Naive thymus-derived CD8-positive, alpha-beta T cell (primary cell): ENCODE data around the gene CYBB. TPM values are rescaled to one million over a fixed set of nuclear protein-coding genes. Genes with fewer than 3 reads are reported as not detected.
"Not testable (repeated sequence)": the region's sequence is repeated elsewhere in the genome, so short reads cannot be mapped to it uniquely, and the experiment has no call there.

Source experiments
- ATAC-seq, 2 donors: fragments of 150-1000 bp; cut with Tn5 transposase in 1 of 2; sonication (Bioruptor Pico), chemical (Tn5 transposase) in 1 of 2; 1 replicate in 1 of 2; 2 replicates in 1 of 2; pipeline ENCODE4 v1.10.0; 2021; ENCODE audit warnings: mild to moderate bottlenecking in 2 of 2, moderate library complexity in 2 of 2
- POLR2A ChIA-PET: fragments of 350-600 bp; sonication (Branson Sonifier 250); formaldehyde crosslinking; loops from one replicate; lab custom pipeline; 2021; ENCODE audit warnings: antibody characterized with exemption; lab: Charles Lee
- DNase-seq, 10 donors: peaks; one replicate each; pipeline versions ENCODE4 v3.0.0 to v3.0.0-alpha.2; 2020 to 2022
- H3K27ac Mint-ChIP-seq, 10 donors: one replicate each; pipeline ENCODE4 v1.8.0; 2020 to 2022; ENCODE audit warnings: mild to moderate bottlenecking in 10 of 10, mixed read lengths in 10 of 10, moderate library complexity in 4 of 10, inconsistent platforms in 1 of 10
- H3K27me3 Mint-ChIP-seq, 5 donors: one replicate each; pipeline ENCODE4 v1.8.0; 2021 to 2022; ENCODE audit warnings: mixed read lengths in 5 of 5
- H3K36me3 Mint-ChIP-seq, 3 donors: one replicate each; pipeline ENCODE4 v1.8.0; 2020 to 2022; ENCODE audit warnings: mixed read lengths in 3 of 3, mild to moderate bottlenecking in 2 of 3, inconsistent platforms in 1 of 3
- H3K4me1 Mint-ChIP-seq, 4 donors: one replicate each; pipeline ENCODE4 v1.8.0; 2021 to 2022; ENCODE audit warnings: mixed read lengths in 4 of 4
- H3K4me3 Mint-ChIP-seq, 10 donors: one replicate each; pipeline ENCODE4 v1.8.0; 2020 to 2022; ENCODE audit warnings: mild to moderate bottlenecking in 10 of 10, mixed read lengths in 10 of 10, moderate library complexity in 6 of 10, inconsistent platforms in 1 of 10
- H3K9me3 Mint-ChIP-seq, 9 donors: one replicate each; pipeline ENCODE4 v1.8.0; 2020 to 2022; ENCODE audit warnings: mixed read lengths in 9 of 9, mild to moderate bottlenecking in 3 of 9, inconsistent platforms in 1 of 9, moderate library complexity in 1 of 9
- polyA plus RNA-seq, 3 donors: library from polyadenylated mRNA; unstranded; fragments of 300-500 nt; fragmentation: Illumina TruSeq; gene quantifications; one replicate each; pipeline ENCODE4 v1.2.3, GENCODE V29; 2021
- total RNA-seq, 8 experiments: library from RNA in 2 of 8; stranded (reverse) in 2 of 8; gene quantifications; one replicate each; pipeline ENCODE4 v1.2.3 and lab custom pipeline; 2021 to 2026

Gene CYBB
- total and polyA plus RNA-seq, 5 experiments from 2014 or later: 0.13 to 5.6 (median 0.51) TPM

GRCh38 chrX:37763400-37763799 lies 16.5 kb upstream of the CYBB start:
- peaks cover 0 to 4% (median 0%) of the 10 kb centered on the region in 3 donors for H3K36me3 Mint-ChIP-seq
- H3K27me3 Mint-ChIP-seq: no peaks in the 10 kb centered on the region
- peaks cover 0 to 32% (median 7%) of the 10 kb centered on the region in 4 donors for H3K4me1 Mint-ChIP-seq
- H3K9me3 Mint-ChIP-seq: peaks cover 0 to 3% (median 0%) of the 10 kb centered on the region in 9 donors
- POLR2A ChIA-PET: no interaction called here
- no peak for ATAC-seq
- no peak for DNase-seq
- peak overlapping the region in 5 of 10 donors; percentile 13 to 62 (median 37) for H3K27ac Mint-ChIP-seq
- H3K4me3 Mint-ChIP-seq: no peak overlapping the region

- Mint-ChIP-seq H3K36me3 (peaks cover 0 to 4% (median 0%) of the 10 kb centered on the region in 3 donors), H3K4me3 (no peak overlapping the region), H3K27ac (no peak overlapping the region), H3K27me3 (no peaks in the 10 kb centered on the region), H3K4me1 (peaks cover 0 to 28% (median 6%) of the 10 kb centered on the region in 4 donors), H3K9me3 (peaks cover 0 to 3% (median 0%) of the 10 kb centered on the region in 9 donors)
- POLR2A ChIA-PET: no interaction called here
- DNase-seq (no peak), ATAC-seq (no peak)
These were observed 14.4 kb upstream of the CYBB start for GRCh38 chrX:37765507-37765906.

- Mint-ChIP-seq H3K9me3 (peaks cover 0 to 3% (median 0%) of the 10 kb centered on the region in 9 donors), H3K36me3 (peaks cover 0 to 4% (median 0%) of the 10 kb centered on the region in 3 donors), H3K27me3 (no peaks in the 10 kb centered on the region)
These were observed 12.4 kb upstream of the CYBB start for GRCh38 chrX:37767430-37767829.

GRCh38 chrX:37768866-37769265 lies 11.0 kb upstream of the CYBB start:
- POLR2A ChIA-PET, H3K27me3 Mint-ChIP-seq, H3K36me3 Mint-ChIP-seq, H3K4me3 Mint-ChIP-seq, H3K9me3 Mint-ChIP-seq, DNase-seq, ATAC-seq, H3K27ac Mint-ChIP-seq: not testable (repeated sequence)
- H3K4me1 Mint-ChIP-seq: peaks cover 0 to 13% (median 2%) of the 10 kb centered on the region in 4 donors

More at GRCh38 chrX:37767430-37767829, 12.4 kb upstream of the CYBB start:
- ATAC-seq: no peak
- DNase-seq: no peak
- Mint-ChIP-seq H3K4me3 (no peak overlapping the region), H3K27ac (no peak overlapping the region), H3K4me1 (peaks cover 0 to 22% (median 6%) of the 10 kb centered on the region in 4 donors)
- POLR2A ChIA-PET: no interaction called here

GRCh38 chrX:37776283-37776986 lies 3.4 kb upstream of the CYBB start:
- Mint-ChIP-seq H3K36me3 (no peaks in the 10 kb centered on the region), H3K27ac (peak overlapping the region in 8 of 10 donors; percentile 2 to 76 (median 62)), H3K9me3 (no peaks in the 10 kb centered on the region), H3K4me3 (peak overlapping the region in 9 of 10 donors; percentile 3 to 62 (median 45)), H3K4me1 (peaks cover 11 to 29% (median 23%) of the 10 kb centered on the region in 4 donors), H3K27me3 (no peaks in the 10 kb centered on the region)
- DNase-seq: no peak
- POLR2A ChIA-PET: interaction anchor here (1.3 kb wide), 1 partner anchor 22 kb away, joined by 3 read pairs; no protein-coding TSS in a partner anchor
- peak in 1 of 2 donors; percentile 44 for ATAC-seq

GRCh38 chrX:37776987-37777325 lies 2.9 kb upstream of the CYBB start:
- DNase-seq (no peak), ATAC-seq (no peak)
- Mint-ChIP-seq H3K27ac (peak overlapping the region in 9 of 10 donors; percentile 6 to 75 (median 42)), H3K36me3 (no peaks in the 10 kb centered on the region), H3K4me3 (peak overlapping the region in 9 of 10 donors; percentile 3 to 62 (median 45)), H3K27me3 (no peaks in the 10 kb centered on the region), H3K9me3 (no peaks in the 10 kb centered on the region), H3K4me1 (peaks cover 11 to 30% (median 23%) of the 10 kb centered on the region in 4 donors)
- POLR2A ChIA-PET: interaction anchor here (1.3 kb wide), 1 partner anchor 23 kb away, joined by 3 read pairs; no protein-coding TSS in a partner anchor

GRCh38 chrX:37781081-37781480 lies 1.2 kb downstream of the CYBB start:
- ATAC-seq: no peak
- H3K4me1 Mint-ChIP-seq: peaks cover 8 to 44% (median 21%) of the 10 kb centered on the region in 4 donors
- no peak for DNase-seq
- no peaks in the 10 kb centered on the region for H3K36me3 Mint-ChIP-seq
- H3K9me3 Mint-ChIP-seq: peaks cover 0 to 2% (median 0%) of the 10 kb centered on the region in 9 donors
- peak overlapping the region in 1 of 10 donors; percentile 81 for H3K4me3 Mint-ChIP-seq
- peak overlapping the region in 1 of 10 donors; percentile 51 for H3K27ac Mint-ChIP-seq
- H3K27me3 Mint-ChIP-seq: peaks cover 0 to 1% (median 0%) of the 10 kb centered on the region in 5 donors
- POLR2A ChIA-PET: no interaction called here

- Mint-ChIP-seq H3K36me3 (no peaks in the 10 kb centered on the region), H3K27ac (no peak overlapping the region), H3K4me1 (peaks cover 10 to 44% (median 21%) of the 10 kb centered on the region in 4 donors), H3K9me3 (peaks cover 0 to 2% (median 0%) of the 10 kb centered on the region in 9 donors), H3K27me3 (peaks cover 0 to 1% (median 0%) of the 10 kb centered on the region in 5 donors), H3K4me3 (peak overlapping the region in 2 of 10 donors; percentile 56 to 81)
- no peak for ATAC-seq
- no peak for DNase-seq
- POLR2A ChIA-PET: no interaction called here
These were observed 2.0 kb downstream of the CYBB start for GRCh38 chrX:37781814-37782213.

- Mint-ChIP-seq H3K27ac (no peak overlapping the region), H3K9me3 (peaks cover 0 to 2% (median 0%) of the 10 kb centered on the region in 9 donors), H3K36me3 (no peaks in the 10 kb centered on the region), H3K4me1 (peaks cover 9 to 44% (median 21%) of the 10 kb centered on the region in 4 donors), H3K4me3 (peak overlapping the region in 1 of 10 donors; percentile 81), H3K27me3 (peaks cover 0 to 1% (median 0%) of the 10 kb centered on the region in 5 donors)
- DNase-seq (no peak), ATAC-seq (no peak)
- POLR2A ChIA-PET: no interaction called here
These were observed 2.5 kb downstream of the CYBB start for GRCh38 chrX:37782359-37782758.

- Mint-ChIP-seq H3K27ac (no peak overlapping the region), H3K4me3 (no peak overlapping the region), H3K27me3 (peaks cover 0 to 1% (median 0%) of the 10 kb centered on the region in 5 donors), H3K4me1 (peaks cover 8 to 48% (median 24%) of the 10 kb centered on the region in 4 donors), H3K36me3 (no peaks in the 10 kb centered on the region), H3K9me3 (peaks cover 0 to 2% (median 0%) of the 10 kb centered on the region in 9 donors)
- no peak for DNase-seq
- POLR2A ChIA-PET: no interaction called here
- ATAC-seq: no peak
These were observed 3.4 kb downstream of the CYBB start for GRCh38 chrX:37783305-37783704.

- Mint-ChIP-seq H3K4me1 (peaks cover 8 to 62% (median 31%) of the 10 kb centered on the region in 4 donors), H3K4me3 (peak overlapping the region in 1 of 10 donors; percentile 11), H3K27ac (peak overlapping the region in 2 of 10 donors; percentile 43 to 84), H3K9me3 (peaks cover 0 to 2% (median 0%) of the 10 kb centered on the region in 9 donors), H3K27me3 (peaks cover 0 to 1% (median 0%) of the 10 kb centered on the region in 5 donors), H3K36me3 (no peaks in the 10 kb centered on the region)
- no peak for ATAC-seq
- POLR2A ChIA-PET: no interaction called here
- no peak for DNase-seq
These were observed 5.7 kb downstream of the CYBB start for GRCh38 chrX:37785569-37785968.

GRCh38 chrX:37786624-37787422 lies 7.0 kb downstream of the CYBB start:
- ATAC-seq: peak; percentile 71 to 72
- H3K4me3 Mint-ChIP-seq: peak overlapping the region in 8 of 10 donors; percentile 7 to 72 (median 64)
- H3K36me3 Mint-ChIP-seq: no peaks in the 10 kb centered on the region
- DNase-seq: no peak
- H3K27me3 Mint-ChIP-seq: peaks cover 0 to 1% (median 0%) of the 10 kb centered on the region in 5 donors
- H3K4me1 Mint-ChIP-seq: peaks cover 8 to 64% (median 31%) of the 10 kb centered on the region in 4 donors
- peak overlapping the region in 9 of 10 donors; percentile 29 to 86 (median 77) for H3K27ac Mint-ChIP-seq
- POLR2A ChIA-PET: no interaction called here
- peaks cover 0 to 2% (median 0%) of the 10 kb centered on the region in 9 donors for H3K9me3 Mint-ChIP-seq
